ENCODE measurements around the gene TBC1D9.

The TBC1D9 gene

GRCh38 chr4:140571620-140572019 is 184.6 kb downstream of the TBC1D9 start:
- DNase-seq: no peak
- intact Hi-C loops (cut with DNase I): no loop called here

All from posterior cingulate gyrus (tissue), 11 donors.